Endodermal cell (in vitro differentiated cells): Measurements from ENCODE around the gene MAP2K3. TPM values are rescaled to one million over a fixed set of nuclear protein-coding genes. Genes with fewer than 3 reads are reported as not detected.

ENCODE experiments used
- DNase-seq: peaks from one replicate; pipeline ENCODE4 v3.0.0-alpha.2; 2017
- H3K27ac ChIP-seq: 2 replicates; pipeline ENCODE4 v1.5.1; 2013; ENCODE audit warnings: mild to moderate bottlenecking, low read depth, low read length, moderate library complexity
- H3K27me3 ChIP-seq: 2 replicates; pipeline ENCODE4 v1.6.1; 2013; ENCODE audit warnings: mild to moderate bottlenecking, low read length, moderate library complexity; ENCODE audit not compliant: insufficient read depth, control insufficient read depth, poor library complexity, severe bottlenecking
- H3K36me3 ChIP-seq: 2 replicates; pipeline ENCODE4 v1.7.0; 2013; ENCODE audit warnings: mild to moderate bottlenecking, low read length, moderate library complexity; ENCODE audit not compliant: control insufficient read depth, insufficient read depth
- H3K4me1 ChIP-seq: one replicate; pipeline ENCODE4 v1.7.0; 2013; ENCODE audit warnings: low read length; ENCODE audit not compliant: control insufficient read depth, insufficient read depth
- H3K4me3 ChIP-seq: 2 replicates; pipeline ENCODE4 v1.5.1; 2013; ENCODE audit warnings: mild to moderate bottlenecking, low read length, moderate library complexity
- H3K9ac ChIP-seq: 2 replicates; pipeline ENCODE4 v1.6.1; 2013; ENCODE audit warnings: mild to moderate bottlenecking, low read length, moderate library complexity; ENCODE audit not compliant: poor library complexity, severe bottlenecking; ENCODE audit errors: extremely low read depth
- H3K9me3 ChIP-seq: 2 replicates; pipeline ENCODE4 v1.6.1; 2013; ENCODE audit warnings: mild to moderate bottlenecking, low read length, moderate library complexity; ENCODE audit not compliant: control insufficient read depth
- H3K27ac Mint-ChIP-seq: 2 replicates; pipeline ENCODE4 v1.8.0; 2020; ENCODE audit warnings: mixed read lengths
- H3K27me3 Mint-ChIP-seq: 2 replicates; pipeline ENCODE4 v1.8.0; 2021; ENCODE audit warnings: mild to moderate bottlenecking, mixed read lengths; ENCODE audit not compliant: insufficient read depth
- H3K36me3 Mint-ChIP-seq: 2 replicates; pipeline ENCODE4 v1.8.0; 2020; ENCODE audit warnings: low read depth, mixed read lengths
- H3K4me1 Mint-ChIP-seq: 2 replicates; pipeline ENCODE4 v1.8.0; 2020; ENCODE audit warnings: mixed read lengths
- H3K4me3 Mint-ChIP-seq: 2 replicates; pipeline ENCODE4 v1.8.0; 2020; ENCODE audit warnings: mild to moderate bottlenecking, moderate library complexity, mixed read lengths
- H3K9me3 Mint-ChIP-seq: 2 replicates; pipeline ENCODE4 v1.8.0; 2020; ENCODE audit warnings: mild to moderate bottlenecking, mixed read lengths
- CTCF ChIP-seq: fragments of 200-600 bp; sonication (generic); conservative IDR thresholded peaks from 2 replicates; pipeline ENCODE4 v1.5.0; 2021; ENCODE audit warnings: antibody characterized with exemption, mild to moderate bottlenecking
- whole genome bisulfite sequencing, 2 experiments: methylation state at CpG; one replicate each; pipeline versions ENCODE4 v1.1.5 to v1.1.7; 2013; ENCODE audit warnings: missing lambda C conversion rate in 2 of 2, mixed read lengths in 1 of 2; ENCODE audit not compliant: insufficient coverage in 1 of 2, insufficient read length in 1 of 2; 5-methylcytosine and 5-hydroxymethylcytosine counted together
- long read RNA-seq, 4 experiments: library from polyadenylated mRNA in 2 of 4; library from RNA in 1 of 4; library from capped mRNA in 1 of 4; stranded (forward) in 3 of 4; unstranded in 1 of 4; transcript quantifications; one replicate each; pipeline ENCODE4 v2.0.0, GENCODE V29; 2020 to 2021; ENCODE audit warnings: inconsistent platforms in 1 of 4
- polyA plus RNA-seq, 2 experiments: library from polyadenylated mRNA; stranded (reverse); fragments of 50-300 nt; gene quantifications; one replicate each; pipeline ENCODE4 v1.2.3, GENCODE V29; 2013
- total RNA-seq, 2 donors: library from RNA; stranded (reverse); fragmentation: NEBNext Ultra II Directional in 1 of 2; extraction: Animal tissue kit (Norgen Biotek cat#: 25700) in 1 of 2; gene quantifications; 2 replicates in 1 of 2; 3 replicates in 1 of 2; pipeline ENCODE4 v1.2.1, GENCODE V29; 2021

Gene MAP2K3
- total RNA-seq = 10 to 100 TPM; 31.6 to 37.6 TPM
- 18.6 TPM for polyA plus RNA-seq (2013, experiment 1 of 2)
- 17.7 TPM for polyA plus RNA-seq (2013, experiment 2 of 2)
- long read RNA-seq, experiment 1, transcript MAP2K3-202 (12 exons, 2,303 nt) = major isoform, 10 of 25 reads
- long read RNA-seq, experiment 1, partial matches to known transcripts = 5 of 25 reads
- long read RNA-seq, experiment 1, other reads (novel, unspliced or antisense) = 10 of 25 reads
- long read RNA-seq, experiment 2, transcript MAP2K3-202 (12 exons, 2,303 nt) = major isoform, 45 of 60 reads
- long read RNA-seq, experiment 2, partial matches to known transcripts = 5 of 60 reads
- long read RNA-seq, experiment 2, other reads (novel, unspliced or antisense) = 6 of 60 reads
- long read RNA-seq, experiment 3, transcript MAP2K3-202 (12 exons, 2,303 nt) = major isoform, 170 of 205 reads
- long read RNA-seq, experiment 3, transcript MAP2K3-204 (13 exons, 2,401 nt) = minor isoform, 8 of 205 reads
- long read RNA-seq, experiment 3, partial matches to known transcripts = 1 of 205 reads
- long read RNA-seq, experiment 3, other reads (novel, unspliced or antisense) = 25 of 205 reads
- long read RNA-seq, experiment 4, partial matches to known transcripts = 6 of 7 reads
- long read RNA-seq, experiment 4, other reads (novel, unspliced or antisense) = 1 of 7 reads

DNA sequence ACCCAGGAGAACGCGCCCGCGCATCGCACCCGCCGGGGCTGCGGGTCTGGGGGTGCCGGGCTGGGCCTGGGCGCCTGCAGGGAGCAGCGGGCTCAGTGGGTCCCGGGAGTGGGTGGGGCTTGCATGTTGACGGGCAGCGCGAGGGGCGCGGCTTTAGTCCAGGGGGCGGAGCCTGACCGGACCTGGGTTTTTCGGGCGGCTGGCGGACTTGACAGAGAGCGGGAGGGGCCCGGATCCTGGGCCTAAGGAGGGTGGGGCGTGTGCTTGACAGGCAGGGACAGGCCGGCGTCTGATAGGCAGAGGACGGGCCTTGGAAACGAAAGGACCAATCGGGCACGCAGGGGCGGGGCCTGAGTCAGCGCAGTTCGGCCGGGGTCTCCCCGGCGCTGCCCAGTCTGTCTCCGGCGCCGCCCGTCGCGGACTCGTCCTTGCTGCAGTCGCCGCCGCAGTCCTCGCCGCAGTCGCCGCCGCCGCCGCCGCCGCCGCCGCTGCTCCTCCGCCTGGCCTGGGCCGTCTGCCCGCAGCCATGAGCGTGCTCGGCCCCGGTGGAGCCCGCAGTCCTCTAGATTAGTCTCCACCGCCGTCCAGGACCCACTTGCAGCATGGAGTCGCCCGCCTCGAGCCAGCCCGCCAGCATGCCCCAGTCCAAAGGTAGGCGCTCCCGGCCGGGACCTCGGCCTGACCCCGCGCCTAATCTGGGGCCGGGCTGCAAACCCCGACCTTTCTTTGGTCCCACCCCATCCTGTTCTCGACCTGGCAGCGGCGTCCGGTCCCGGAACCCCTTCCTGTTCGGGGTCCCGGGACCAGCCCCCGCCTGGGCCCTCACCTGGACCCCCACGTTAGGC is at the start of gene MAP2K3:
Gene MAP2K3, plus strand, starts transcription at position 393 of the 845 bp plus-strand sequence. Its CDS starts 210 bp downstream, at position 603.
- peak within 1 kb of the TSS; percentile 77 for H3K4me3 Mint-ChIP-seq
- no peaks in the 10 kb centered on the region for H3K36me3 Mint-ChIP-seq
- no peak within 1 kb of the TSS for H3K27ac ChIP-seq
- H3K4me1 ChIP-seq = peaks cover 13% of the 10 kb centered on the region
- H3K4me1 Mint-ChIP-seq = peaks cover 15% of the 10 kb centered on the region
- TF ChIP-seq CTCF = no peak
- H3K9me3 Mint-ChIP-seq = no peaks in the 10 kb centered on the region
- peak within 1 kb of the TSS; percentile 61 for H3K27ac Mint-ChIP-seq
- peak within 1 kb of the TSS; percentile 98 for H3K4me3 ChIP-seq
- H3K27me3 ChIP-seq = peaks cover 9% of the 10 kb centered on the region
- WGBS, 2 experiments = 0 to 4% methylated on average over 14 to 88 of the region's 88 CpGs
- H3K36me3 ChIP-seq = no peaks in the 10 kb centered on the region
- peak; percentile 100 for DNase-seq
- peaks cover 37% of the 10 kb centered on the region for H3K27me3 Mint-ChIP-seq
- H3K9me3 ChIP-seq = no peaks in the 10 kb centered on the region
- H3K9ac ChIP-seq = peak within 1 kb of the TSS; percentile 57

DNA sequence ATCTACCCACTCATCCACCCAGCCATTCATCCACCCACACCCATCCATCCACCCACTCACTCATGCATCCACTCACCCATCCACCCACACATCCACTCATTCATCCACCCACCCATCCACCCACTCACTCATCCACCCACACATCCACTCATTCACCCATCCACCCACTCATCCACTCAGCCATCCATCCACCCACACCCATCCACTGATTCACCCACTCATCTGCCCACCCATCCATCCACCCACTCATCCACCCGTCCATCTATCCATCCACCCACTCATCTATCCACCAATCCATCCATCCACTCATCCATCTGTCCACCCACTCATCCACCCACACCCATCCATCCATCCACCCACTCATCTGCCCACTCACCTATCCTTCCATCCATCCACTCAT is 48.6 kb upstream of the MAP2K3 start:
- Mint-ChIP-seq H3K36me3 (no peaks in the 10 kb centered on the region), H3K9me3 (peaks cover 12% of the 10 kb centered on the region), H3K4me3 (no peak overlapping the region), H3K27me3 (peaks cover 5% of the 10 kb centered on the region), H3K4me1 (peaks cover 11% of the 10 kb centered on the region), H3K27ac (no peak overlapping the region)
- no peaks in the 10 kb centered on the region for H3K9me3 ChIP-seq
- peaks cover 5% of the 10 kb centered on the region for H3K4me1 ChIP-seq
- no peak for TF ChIP-seq CTCF
- no peak overlapping the region for H3K9ac ChIP-seq
- H3K27ac ChIP-seq = no peak overlapping the region
- WGBS, 2 experiments = 89 to 100% methylated on average over 1 of the region's 1 CpG
- no peaks in the 10 kb centered on the region for H3K36me3 ChIP-seq
- H3K27me3 ChIP-seq = no peaks in the 10 kb centered on the region
- H3K4me3 ChIP-seq = no peak overlapping the region
- DNase-seq = no peak

- Mint-ChIP-seq H3K4me1 (peaks cover 11% of the 10 kb centered on the region), H3K9me3 (no peaks in the 10 kb centered on the region), H3K4me3 (no peak overlapping the region), H3K36me3 (no peaks in the 10 kb centered on the region), H3K27ac (peak overlapping the region; percentile 74), H3K27me3 (no peaks in the 10 kb centered on the region)
- peak; percentile 77 for TF ChIP-seq CTCF
- peak; percentile 87 for DNase-seq
- Histone ChIP-seq H3K27me3 (no peaks in the 10 kb centered on the region), H3K27ac (peak overlapping the region; percentile 38), H3K36me3 (peaks cover 12% of the 10 kb centered on the region), H3K4me1 (peaks cover 5% of the 10 kb centered on the region), H3K4me3 (no peak overlapping the region), H3K9ac (no peak overlapping the region), H3K9me3 (no peaks in the 10 kb centered on the region)
- 72 to 82% methylated on average over 6 to 12 of the region's 12 CpGs for WGBS, 2 experiments
These were observed 44.7 kb upstream of the MAP2K3 start for GRCh38 chr17:21239680-21240368.
